Activated CD8-positive, alpha-beta memory T cell treated with anti-CD3 and anti-CD28 coated beads, Interleukin-2, amount 50 U/mL, for 1 hour (primary cell): ENCODE data around the gene OR10G3.

Source experiments
- DNase-seq: peaks from one replicate; pipeline ENCODE4 v3.0.0-alpha.2; 2020; ENCODE audit errors: extremely low read depth

The OR10G3 gene

DNA sequence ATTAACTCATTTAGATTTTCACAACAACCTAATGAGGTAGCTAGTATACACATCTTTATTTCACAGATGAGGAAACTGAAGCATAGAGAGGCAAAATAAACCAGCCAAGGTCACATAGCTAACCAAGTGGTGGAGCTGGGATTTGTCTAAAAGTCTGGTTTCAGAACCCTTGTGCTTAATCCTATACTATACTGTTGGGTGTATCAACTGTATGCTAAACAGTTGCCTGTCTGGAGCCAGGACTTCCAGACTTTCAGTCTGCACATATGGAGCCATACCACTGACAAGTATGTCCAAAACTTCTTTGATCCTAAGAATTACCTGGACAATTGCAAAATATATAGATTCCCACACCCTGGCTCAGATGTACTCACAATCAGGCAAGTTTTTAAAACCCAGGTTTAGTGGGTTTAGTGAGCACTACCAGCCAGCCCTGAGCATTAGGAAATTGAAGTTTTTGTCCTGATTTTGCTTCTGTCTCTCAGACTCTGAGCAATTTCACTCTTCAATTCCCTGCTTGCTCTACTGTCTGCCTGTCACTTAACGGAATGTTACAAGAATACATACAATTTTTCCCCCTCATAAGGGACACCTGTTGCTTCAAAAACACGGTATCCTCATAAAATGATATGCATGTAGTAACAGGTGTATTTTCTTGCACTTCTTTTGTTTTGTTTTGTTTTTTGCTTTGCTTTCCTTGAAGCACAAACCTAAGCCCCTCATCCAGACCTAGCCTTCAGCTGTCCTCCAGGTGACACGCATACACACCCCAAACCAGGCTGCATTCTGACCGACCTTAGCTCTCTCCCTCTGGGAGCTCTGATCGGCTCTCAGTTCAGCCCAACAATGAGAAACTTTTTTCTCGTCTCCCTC, 44.1 kb downstream of the OR10G3 start:
- no peak for DNase-seq

DNA sequence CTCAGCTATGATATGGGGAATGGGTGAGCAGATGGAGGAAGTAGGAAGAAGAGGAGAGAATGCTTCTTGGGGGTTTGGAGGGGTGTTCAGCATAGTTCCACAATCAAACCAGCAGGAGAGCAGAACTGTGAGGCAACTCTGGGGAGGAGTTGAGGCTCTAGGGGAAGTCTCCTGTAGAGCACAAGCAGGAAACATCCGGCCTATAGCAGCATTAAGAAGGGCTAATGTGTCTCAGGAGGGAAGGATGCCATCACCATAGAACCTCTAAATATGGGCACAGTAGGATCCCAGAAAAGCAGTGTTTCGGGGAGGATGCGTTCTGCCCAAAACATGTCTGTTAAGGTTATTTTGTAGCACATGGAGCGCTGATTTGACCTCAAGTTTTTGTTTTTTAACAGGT, 45.3 kb downstream of the OR10G3 start:
- no peak for DNase-seq

DNA sequence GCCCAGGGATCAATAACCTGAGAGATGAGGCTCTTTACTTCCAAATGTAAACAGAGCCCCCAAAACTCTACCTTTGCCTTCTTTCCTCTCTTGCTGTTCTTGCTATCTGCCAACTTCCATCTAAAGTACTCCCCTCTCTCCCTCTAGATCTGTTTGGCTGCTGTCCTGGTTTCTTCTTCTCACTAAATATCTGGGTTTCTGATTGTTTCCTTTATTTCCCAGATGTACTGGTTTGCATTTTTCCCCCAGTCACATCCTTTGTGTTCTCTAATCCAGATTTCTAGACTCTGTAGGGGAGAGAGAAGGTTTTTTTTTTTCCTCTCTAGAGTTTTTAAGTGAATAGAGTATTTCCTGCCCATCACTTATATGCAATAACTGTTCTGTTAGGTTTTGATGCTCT, 46.6 kb downstream of the OR10G3 start:
- DNase-seq, result no peak

DNA sequence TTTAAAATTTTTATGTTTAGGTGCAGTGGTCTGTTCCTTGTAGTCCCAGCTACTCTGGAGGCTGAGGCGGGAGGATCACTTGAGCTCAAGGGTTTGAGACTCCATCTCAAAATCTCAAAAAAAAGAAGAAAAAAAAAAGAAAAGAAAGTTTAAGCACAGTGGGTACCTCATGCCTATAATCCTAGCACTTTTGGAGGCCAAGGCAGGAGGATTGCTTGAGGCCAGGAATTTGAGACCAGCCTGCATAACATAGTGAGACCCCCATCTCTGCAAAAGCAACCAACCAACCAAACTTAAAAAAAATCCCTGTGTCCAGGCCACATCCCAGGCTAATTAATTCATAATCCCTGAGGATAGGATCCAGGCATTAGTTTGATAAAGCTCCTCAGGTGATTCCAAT, 50.4 kb downstream of the OR10G3 start:
- no peak for DNase-seq

DNA sequence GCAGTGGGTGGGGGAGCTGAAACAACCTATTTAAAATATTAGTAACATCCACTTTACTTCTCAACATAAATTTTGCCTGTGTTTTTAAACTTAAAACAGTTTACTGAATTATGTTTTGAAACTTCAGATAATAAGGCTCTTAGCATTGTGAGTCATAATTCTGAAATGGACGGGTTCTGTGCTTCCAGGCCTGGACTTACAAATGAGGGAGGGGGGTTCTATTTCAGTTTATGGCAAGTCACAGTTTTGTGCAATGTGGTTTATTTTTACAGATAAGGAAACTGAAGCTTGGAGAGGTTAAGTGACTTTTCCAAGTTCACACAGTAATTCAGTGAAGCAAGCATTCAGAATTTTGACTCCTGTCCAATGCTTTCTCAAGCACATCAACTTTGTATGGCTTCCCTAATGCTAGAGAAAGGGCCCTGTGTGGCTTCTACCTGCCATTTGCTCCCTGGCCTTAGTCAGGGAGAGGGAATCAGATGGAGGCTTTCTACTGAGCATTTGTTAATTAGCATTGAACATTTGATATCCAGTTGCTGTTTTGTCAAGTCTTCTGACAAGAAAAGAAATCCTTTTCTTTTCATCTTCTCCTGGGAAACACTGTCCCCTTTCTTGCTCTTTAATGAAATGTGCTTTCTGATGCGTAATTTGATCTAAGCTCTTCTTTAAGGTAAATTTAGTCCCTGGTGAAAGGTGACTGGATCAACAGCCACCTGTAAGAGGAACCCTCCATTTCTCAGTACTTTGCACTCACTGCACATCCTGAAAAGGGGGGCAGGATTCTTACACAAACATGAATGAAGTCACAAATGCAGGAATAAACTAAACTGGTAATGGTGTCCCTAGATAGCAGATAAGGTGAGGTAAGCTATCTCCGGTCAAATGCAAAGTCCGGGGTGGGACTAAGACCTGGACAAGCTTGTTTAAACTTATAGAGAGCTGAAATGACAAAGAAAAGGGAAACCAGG, 51.2 kb downstream of the OR10G3 start:
- no peak for DNase-seq

DNA sequence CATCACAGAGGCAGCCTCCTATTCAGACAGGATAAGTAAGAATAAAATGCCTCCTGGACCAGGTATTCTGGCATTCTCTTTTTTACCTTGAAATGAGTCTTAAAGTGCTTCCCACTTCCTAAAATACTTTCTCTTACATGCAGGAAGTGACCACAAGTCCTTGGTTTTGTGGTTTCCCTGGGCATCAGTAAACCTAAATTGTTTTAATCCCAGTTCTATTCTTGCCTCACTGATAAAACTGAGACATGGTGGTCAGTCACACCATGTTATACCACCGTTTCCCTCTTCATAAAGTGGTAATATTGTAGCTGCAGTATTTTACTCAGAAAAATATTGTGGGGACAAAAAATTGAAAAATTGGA, 52.6 kb downstream of the OR10G3 start:
- DNase-seq, result no peak

DNA sequence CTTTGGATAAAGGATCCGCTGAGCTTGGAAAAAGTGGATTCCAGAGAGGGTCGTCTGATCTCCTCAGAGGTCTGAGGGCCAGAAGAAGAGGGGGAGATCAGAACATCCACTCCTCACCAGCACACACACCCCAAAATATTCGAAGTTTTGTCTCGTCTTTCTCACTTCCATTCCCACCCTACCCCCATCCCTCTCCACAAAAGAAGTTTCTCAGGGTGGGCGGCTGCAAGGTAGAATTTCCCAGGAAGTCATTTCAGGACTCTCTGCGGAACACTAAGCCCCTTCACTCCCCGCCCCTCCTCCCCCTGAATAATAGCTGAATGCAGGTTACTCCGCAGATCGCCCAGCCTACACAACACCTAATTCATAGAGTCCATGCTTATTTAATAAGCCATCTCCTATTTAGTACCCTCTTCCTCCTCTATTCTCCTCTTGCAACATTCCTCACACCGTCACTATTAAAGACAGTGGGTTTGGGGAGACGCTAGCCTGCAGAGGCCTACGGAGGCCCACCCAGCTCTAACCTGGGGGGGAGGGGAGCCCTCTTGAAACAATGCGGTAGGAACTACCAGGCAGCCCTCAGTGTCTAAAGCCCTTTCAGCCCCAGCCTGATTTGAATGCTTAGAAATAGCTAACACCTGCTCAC, 53.1 kb downstream of the OR10G3 start:
- DNase-seq, result no peak

DNA sequence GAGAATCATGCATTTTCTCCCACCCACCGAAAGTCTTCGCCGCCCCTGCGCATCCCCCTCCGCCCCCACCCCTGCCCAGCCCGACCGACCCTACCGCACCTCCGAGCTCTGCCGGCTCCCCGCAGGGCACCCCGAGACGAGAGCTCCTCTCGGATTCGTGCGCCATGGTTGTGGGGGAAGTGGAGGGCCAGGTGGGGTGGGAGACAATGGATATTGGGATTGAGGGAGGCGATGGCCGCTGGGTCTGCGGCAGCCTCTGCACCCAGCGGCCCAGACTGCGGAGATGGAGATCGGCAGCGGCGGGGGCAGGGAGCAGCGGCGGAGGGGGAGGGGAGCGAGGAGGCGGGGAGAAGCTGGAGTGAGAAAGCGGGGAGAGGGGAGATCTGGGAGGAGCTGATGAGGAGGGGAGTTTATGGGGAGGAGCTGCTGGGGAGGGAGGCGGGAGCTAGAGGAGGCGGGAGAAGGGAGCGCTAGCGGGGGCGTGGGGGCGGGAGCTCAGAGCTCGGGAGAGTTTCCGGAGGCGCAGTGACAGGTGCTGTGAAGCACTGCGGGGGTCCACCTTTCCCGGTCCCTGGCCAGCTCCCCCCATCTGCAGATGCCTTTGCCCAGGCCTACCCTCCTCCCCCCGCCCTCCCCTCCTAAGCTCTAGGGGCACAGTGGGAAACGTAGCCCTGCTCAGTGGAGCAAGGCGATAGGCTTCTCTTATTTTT, 53.8 kb downstream of the OR10G3 start, which contains the start of gene SALL2:
Gene SALL2, minus strand, starts transcription at position 385 of the 710 bp plus-strand sequence. Its CDS starts 219 bp downstream, at position 166.
- DNase-seq, result no peak

DNA sequence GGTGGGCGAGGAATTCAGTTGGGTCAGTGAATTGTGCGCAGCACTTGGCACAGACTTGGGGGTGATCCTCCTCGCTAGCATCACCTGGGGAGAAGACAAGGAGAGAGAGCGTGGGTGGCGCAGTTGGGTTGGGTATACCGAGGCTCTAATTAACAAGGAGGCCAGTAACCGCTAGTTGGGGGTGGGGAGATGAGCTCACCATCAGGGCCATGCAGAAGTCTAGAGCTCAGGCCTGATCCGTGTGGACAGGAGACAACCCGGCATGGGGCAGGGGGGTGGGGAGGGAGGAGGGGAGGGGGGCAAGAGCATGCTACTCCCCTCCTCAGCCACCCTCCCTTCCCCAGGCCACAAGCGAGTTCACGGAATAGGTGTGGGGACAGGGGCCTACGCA, 54.3 kb downstream of the OR10G3 start:
- DNase-seq, result no peak

DNA sequence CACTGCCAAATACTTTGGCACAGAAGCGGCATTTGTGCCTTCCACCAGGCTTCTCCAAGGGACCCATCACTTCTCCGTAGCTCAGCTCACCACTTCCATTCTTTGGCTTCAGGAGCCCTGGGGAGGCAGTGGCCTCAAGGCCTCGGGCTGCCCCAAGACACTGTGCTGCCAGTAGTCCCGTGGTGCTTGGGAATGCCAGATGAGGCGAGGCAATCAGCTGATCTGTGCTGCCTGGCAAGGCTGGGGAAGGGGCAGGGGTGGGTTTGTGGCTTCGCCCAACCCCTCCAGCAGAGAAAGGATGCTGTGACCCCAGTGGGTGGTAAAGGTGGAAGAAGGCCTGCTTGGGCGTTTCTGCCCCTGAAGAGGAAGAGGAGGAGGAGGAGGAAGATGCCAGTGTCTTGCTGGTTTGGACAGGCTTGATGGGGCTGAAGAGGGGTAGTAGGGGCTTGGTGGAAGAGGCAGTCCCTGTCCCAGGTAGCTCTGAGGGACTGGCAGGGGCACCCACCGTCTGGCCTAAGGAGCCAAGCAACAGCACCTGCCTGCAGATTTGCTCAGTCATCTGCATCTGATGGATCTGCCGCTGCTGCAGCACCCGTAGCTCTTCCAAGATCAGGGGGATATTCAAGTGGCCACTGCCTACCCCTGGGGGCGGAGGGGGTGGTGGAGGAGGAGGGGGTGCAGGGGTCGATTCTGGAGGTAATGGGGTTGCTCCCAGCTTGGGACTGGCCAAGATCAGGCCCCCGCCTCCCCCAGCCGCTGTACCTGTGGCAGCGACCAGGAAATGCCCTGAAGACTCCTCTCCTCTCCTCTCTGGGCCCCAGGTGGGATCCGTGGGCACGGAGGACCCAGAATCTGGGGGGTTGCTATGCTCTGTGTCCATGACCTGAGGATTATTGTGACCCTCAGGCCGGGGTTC, 55.0 kb downstream of the OR10G3 start:
- no peak for DNase-seq

DNA sequence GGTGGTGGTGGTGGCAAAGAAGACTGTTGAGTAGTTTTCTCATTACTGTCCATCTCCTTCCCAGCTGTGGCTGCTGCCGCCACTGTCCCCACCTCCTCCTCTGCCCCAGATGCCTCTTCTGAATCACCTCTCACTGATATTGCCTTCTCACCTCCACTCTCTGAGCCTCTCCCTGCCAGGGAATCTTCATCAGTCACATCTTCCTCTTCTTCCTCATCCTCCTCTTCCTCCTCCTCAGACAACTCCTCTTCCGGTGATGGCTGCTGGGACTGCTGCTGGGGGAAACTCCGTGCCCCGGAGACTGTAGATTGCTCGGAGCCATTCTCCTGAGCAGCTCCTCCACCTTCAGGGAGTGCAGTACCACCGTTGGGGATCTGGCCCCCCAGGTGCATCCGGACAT, 56.7 kb downstream of the OR10G3 start:
- DNase-seq, result no peak

DNA sequence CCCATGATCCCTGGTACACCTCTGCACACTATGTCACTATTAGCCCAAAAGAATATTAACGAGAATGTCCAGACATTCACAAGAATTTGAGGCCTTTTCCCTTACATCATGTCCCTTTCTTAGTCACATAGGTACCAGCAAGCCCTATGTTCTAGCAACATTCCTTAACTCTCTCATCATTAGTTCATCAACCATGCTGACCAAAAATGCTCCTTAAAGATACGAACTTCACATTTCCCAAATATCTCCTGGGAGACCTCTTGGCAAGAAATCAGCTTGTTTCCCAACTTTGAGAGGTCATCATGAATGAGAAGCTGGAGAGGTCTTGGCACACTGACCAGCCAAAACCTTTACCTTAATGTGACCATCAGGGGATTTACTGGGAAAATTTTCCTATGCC, 58.4 kb downstream of the OR10G3 start:
- no peak for DNase-seq

DNA sequence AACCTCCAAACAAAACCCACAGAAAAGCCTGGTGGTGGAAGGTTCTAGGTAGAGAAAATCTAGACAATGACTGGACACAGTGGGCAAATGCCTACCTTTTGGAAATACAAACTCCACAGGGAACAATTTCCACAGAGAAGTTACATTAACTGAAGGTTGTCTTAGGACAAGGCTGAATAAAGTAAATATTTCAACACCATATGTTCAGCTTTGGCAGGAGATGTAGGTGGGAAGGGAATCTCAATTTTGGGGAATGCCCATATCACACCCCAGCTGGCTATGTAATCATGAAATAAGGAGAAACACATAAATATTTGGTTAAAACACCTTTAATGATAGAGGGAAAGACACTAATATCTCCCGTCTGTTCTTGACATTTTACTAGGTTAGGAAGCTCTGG, 59.1 kb downstream of the OR10G3 start:
- no peak for DNase-seq

DNA sequence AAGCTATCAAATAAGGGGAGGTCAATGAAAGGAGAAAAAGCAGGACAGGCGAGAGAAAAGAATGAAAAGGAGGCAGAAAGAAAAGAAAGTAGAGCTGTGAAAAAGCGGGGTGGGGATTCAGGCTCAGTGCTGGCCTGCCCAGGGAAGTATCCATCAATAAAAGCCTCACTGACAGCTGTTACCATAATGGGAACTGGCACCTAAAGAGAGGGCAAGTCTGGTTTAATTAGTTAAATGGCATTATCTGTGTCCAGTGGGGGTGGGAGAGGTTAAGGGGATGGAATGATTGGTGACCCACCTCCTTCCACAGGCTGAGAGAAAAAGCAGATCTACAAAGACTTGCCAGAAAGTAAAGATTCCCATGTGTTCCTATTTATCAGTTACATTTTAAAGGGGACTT, 61.2 kb downstream of the OR10G3 start:
- no peak for DNase-seq
